Activated T-helper 1 cell treated with anti-CD3 and anti-CD28 coated beads, Interleukin-12 subunit alpha, Interleukin-12 subunit beta, Interleukin-2, Interleukin-4 antibody, amounts not matched to agents 30 ng/mL and 10 ng/mL and 1 ng/mL, durations not matched to agents 14 hours and 24 hours and 36 hours (primary cell): ENCODE results near the gene SHH. TPM values are rescaled to one million over a fixed set of nuclear protein-coding genes. Genes with fewer than 3 reads are reported as not detected.

ENCODE experiments used
- DNase-seq: peaks from one replicate; pipeline ENCODE4 v3.0.0; 2021; ENCODE audit warnings: low spot score
- H3K27ac Mint-ChIP-seq: one replicate; pipeline ENCODE4 v1.8.0; 2021; ENCODE audit warnings: mild to moderate bottlenecking, mixed read lengths
- H3K27me3 Mint-ChIP-seq: one replicate; pipeline ENCODE4 v1.8.0; 2022; ENCODE audit warnings: mild to moderate bottlenecking, moderate library complexity, mixed read lengths; ENCODE audit not compliant: insufficient read depth
- H3K36me3 Mint-ChIP-seq: one replicate; pipeline ENCODE4 v1.8.0; 2021; ENCODE audit warnings: low read depth, mixed read lengths
- H3K4me1 Mint-ChIP-seq: one replicate; pipeline ENCODE4 v1.8.0; 2021; ENCODE audit warnings: low read depth, mixed read lengths
- H3K4me3 Mint-ChIP-seq: one replicate; pipeline ENCODE4 v1.8.0; 2021; ENCODE audit warnings: mild to moderate bottlenecking, moderate library complexity, mixed read lengths
- H3K9me3 Mint-ChIP-seq: one replicate; pipeline ENCODE4 v1.8.0; 2021; ENCODE audit warnings: mixed read lengths
- intact Hi-C: fragments of 100-400 bp; cut with micrococcal nuclease; formaldehyde crosslinking; loops from one replicate; pipeline ENCODE4 v1.15.1; 2024
- total RNA-seq: library from RNA; stranded (reverse); gene quantifications from 2 replicates; pipeline ENCODE4 v1.2.3, GENCODE V29; 2022

Gene SHH
- total RNA-seq, 1 donor from 2014 or later: not detected

DNA sequence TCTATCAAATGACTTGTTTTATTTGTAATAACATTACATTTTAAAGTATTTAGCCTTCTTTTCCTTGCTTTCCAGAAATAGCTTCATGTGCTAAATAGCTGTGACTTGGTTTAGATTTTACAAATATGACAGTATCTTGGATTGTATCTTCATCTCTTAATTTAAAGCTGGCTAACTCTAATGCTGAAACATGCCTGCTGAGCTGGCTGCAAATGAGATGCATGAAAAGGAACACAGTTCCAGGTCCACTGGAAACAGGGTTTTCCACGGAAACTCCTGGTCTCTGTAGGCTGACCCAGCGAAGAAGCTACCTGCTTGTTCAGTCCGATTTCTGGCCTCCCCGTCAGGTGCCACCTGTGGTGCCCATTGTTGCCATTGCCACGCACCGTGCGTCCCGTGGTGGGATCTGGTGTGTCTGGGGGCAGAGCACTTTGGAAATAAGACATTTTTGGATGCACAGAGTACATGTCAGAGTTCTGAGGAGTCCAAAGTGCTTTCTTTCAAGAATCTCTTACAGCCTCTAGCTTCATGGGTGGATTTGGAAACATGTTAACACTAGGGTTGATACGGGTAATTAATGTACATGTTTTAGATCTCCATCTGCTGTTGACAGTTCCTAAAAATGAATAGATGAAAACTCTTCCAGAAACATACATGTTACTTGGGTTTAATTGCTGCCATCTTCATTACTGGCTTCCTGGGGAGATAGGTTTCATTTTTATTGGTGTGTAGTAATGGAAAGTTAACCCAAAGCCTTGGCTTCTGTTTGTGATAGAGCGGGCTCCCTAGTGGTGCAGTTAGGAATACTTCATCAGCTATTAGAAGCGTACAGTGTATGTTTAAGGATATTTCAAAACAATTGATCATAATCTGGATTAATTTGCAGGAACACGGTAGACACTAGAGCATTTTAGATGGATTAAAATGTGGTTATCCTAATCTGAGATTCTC is 45.0 kb downstream of the SHH start:
- no peak overlapping the region for H3K27ac Mint-ChIP-seq
- DNase-seq: no peak
- H3K9me3 Mint-ChIP-seq: no peaks in the 10 kb centered on the region
- H3K27me3 Mint-ChIP-seq: no peaks in the 10 kb centered on the region
- peaks cover 52% of the 10 kb centered on the region for H3K4me1 Mint-ChIP-seq
- H3K36me3 Mint-ChIP-seq: peaks cover 48% of the 10 kb centered on the region
- intact Hi-C loops: no loop called here
- H3K4me3 Mint-ChIP-seq: no peak overlapping the region

DNA sequence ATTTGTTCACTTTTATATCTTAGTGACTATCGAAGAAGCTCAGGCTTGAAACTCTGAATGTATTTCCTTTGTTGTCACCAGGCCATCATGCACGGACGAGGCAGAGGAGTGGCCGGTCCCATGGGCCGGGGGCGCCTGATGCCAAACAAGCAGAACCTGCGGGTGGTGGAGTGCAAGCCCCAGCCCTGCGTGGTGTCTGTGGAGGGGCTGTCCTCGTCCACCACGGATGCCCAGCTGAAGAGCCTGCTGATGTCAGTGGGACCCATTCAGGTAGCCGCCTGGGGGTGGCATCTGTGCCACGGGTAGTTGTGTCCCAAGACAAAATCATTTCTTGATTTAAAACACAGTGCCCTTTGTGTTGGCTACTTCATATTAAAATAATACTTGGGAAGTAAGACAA is 45.9 kb downstream of the SHH start:
- intact Hi-C loops: no loop called here
- Mint-ChIP-seq H3K4me1 (peaks cover 60% of the 10 kb centered on the region), H3K4me3 (no peak overlapping the region), H3K27me3 (no peaks in the 10 kb centered on the region), H3K27ac (no peak overlapping the region), H3K36me3 (peaks cover 49% of the 10 kb centered on the region), H3K9me3 (no peaks in the 10 kb centered on the region)
- DNase-seq: no peak

DNA sequence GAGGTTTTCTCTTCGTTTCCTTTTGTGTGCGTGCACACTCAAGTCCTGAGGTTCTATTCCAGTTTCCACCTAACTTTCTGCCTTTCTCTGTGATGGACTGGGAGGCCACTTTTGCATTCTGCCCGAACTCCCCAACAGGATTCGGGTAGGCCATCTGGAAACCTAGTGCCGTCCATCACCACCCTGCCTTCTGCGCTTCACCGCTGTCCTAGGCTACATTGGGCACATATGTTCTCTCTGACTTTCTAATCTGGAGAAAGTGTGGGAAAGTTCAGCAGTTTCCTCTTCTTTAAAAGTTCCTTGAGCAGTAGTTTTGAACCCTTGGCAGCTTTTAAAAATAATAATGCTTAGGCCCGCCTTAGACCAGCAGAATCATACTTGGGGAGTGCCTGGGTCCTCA is 46.8 kb downstream of the SHH start:
- no peak for DNase-seq
- intact Hi-C loops: no loop called here
- peak overlapping the region; percentile 18 for H3K27ac Mint-ChIP-seq
- peaks cover 46% of the 10 kb centered on the region for H3K36me3 Mint-ChIP-seq
- no peaks in the 10 kb centered on the region for H3K27me3 Mint-ChIP-seq
- H3K4me1 Mint-ChIP-seq: peaks cover 66% of the 10 kb centered on the region
- H3K9me3 Mint-ChIP-seq: no peaks in the 10 kb centered on the region
- no peak overlapping the region for H3K4me3 Mint-ChIP-seq

DNA sequence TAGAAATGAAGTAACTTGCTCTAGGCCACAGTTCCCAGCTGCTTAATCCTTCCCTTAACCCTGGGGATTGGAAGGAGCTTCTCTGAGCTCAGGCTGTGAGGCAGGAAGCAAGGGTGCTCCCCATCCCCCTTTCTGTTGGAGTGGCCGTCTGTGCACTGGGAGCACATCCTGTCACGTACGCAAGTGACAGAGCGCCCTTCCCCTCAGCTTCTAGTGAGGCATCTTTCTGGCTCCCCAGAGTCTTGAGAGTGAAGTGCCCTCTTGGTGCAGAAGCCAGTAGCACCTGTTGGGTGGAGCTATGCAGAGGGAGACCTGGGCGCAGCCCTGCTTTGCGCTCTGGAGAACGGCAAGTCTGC is 47.8 kb downstream of the SHH start:
- H3K36me3 Mint-ChIP-seq: peaks cover 46% of the 10 kb centered on the region
- H3K9me3 Mint-ChIP-seq: no peaks in the 10 kb centered on the region
- H3K4me1 Mint-ChIP-seq: peaks cover 66% of the 10 kb centered on the region
- H3K4me3 Mint-ChIP-seq: peak overlapping the region; percentile 85
- intact Hi-C loops: loop anchor here (1.0 kb wide), 5 partner anchors 18 to 559 kb away; partner anchors contain the start of gene RBM33
- H3K27me3 Mint-ChIP-seq: no peaks in the 10 kb centered on the region
- H3K27ac Mint-ChIP-seq: peak overlapping the region; percentile 100
- peak; percentile 53 for DNase-seq

DNA sequence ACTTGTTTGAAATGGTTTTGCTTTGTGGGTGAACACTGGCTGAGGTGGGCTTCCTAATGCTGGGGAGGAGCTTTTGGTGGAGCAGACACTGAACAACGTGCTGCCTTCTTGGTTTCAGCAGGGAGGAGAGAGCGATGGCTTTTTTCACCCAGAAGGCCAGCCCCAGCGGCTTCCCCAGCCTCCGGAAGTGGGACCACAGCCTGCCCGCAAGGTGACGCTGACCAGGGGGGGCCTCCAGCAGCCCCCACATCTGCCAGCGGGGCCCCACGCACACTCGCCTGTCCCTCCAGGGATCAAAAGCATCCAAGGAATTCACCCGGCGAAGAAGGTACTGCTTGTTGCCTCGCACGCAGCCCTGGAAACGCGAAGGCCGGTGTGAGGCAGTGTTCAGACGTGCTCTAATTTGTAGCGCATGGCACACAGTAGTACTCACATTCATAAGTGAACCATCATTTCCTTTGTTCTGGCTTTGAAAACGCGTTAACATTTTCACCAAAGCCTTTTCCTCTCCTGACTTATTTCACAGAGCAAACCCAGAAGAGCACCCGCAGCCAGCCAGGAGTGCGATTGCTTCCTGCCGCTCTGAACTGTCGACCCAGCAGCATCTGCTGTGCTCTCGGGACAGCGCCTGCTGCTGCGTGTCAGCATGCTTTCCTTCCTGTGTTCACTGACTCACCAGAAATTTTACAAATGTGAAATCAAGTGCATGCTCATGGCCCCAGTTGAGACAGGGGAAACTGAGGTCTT is 48.4 kb downstream of the SHH start:
- Mint-ChIP-seq H3K27me3 (no peaks in the 10 kb centered on the region), H3K4me1 (peaks cover 66% of the 10 kb centered on the region), H3K9me3 (no peaks in the 10 kb centered on the region), H3K27ac (peak overlapping the region; percentile 100), H3K36me3 (peaks cover 47% of the 10 kb centered on the region), H3K4me3 (peak overlapping the region; percentile 85)
- intact Hi-C loops: loop anchor here (1.0 kb wide), 5 partner anchors 18 to 559 kb away; partner anchors contain the start of gene RBM33
- peak; percentile 65 for DNase-seq

DNA sequence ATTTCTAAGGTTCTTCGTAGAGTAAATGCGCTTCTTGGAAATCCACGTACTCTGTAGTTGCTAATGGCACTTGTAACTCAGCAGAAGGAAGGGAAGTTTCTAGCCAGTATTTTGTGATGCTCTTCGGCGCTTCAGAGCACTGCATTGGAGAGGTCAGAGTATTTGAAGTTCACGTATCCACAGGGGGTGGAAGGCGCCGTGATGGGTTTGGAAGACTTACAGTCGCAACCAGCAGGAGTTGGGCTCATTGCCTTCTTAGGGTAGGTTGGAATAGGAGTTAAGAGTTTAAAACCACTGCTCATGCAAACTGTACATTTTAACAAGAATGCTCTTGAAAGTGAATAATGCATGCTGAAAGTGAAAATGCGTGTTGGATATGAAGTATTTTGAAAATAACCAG is 49.1 kb downstream of the SHH start:
- H3K36me3 Mint-ChIP-seq: peaks cover 44% of the 10 kb centered on the region

DNA sequence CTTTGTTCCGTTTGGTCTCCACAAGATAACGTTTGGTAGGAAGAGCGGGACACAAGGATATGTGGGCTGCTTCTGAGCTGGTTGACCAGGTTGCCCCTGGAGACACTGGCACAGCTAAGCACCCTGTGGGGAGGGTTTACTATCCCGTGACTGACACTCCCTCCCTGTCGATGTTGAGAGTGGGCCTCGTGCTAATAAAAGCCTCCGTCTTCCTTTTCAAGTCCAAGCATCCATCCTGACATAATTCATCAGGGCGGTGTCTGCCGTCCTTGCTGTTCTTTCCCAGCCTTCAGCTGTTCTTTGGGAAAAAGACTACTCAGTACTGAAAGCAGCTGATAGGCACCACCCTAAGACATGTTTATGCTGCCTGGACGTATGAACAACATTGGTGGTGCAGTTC is 49.6 kb downstream of the SHH start:
- peaks cover 61% of the 10 kb centered on the region for H3K4me1 Mint-ChIP-seq
- peaks cover 43% of the 10 kb centered on the region for H3K36me3 Mint-ChIP-seq
- peak overlapping the region; percentile 100 for H3K27ac Mint-ChIP-seq
- H3K27me3 Mint-ChIP-seq: no peaks in the 10 kb centered on the region
- peak overlapping the region; percentile 70 for H3K4me3 Mint-ChIP-seq
- H3K9me3 Mint-ChIP-seq: no peaks in the 10 kb centered on the region
- intact Hi-C loops: no loop called here
- no peak for DNase-seq

More for the DNA sequence above, 49.1 kb downstream of the SHH start:
- Mint-ChIP-seq H3K4me1 (peaks cover 63% of the 10 kb centered on the region), H3K4me3 (peak overlapping the region; percentile 70), H3K27ac (peak overlapping the region; percentile 100), H3K27me3 (no peaks in the 10 kb centered on the region), H3K9me3 (no peaks in the 10 kb centered on the region)
- intact Hi-C loops: no loop called here
- no peak for DNase-seq

DNA sequence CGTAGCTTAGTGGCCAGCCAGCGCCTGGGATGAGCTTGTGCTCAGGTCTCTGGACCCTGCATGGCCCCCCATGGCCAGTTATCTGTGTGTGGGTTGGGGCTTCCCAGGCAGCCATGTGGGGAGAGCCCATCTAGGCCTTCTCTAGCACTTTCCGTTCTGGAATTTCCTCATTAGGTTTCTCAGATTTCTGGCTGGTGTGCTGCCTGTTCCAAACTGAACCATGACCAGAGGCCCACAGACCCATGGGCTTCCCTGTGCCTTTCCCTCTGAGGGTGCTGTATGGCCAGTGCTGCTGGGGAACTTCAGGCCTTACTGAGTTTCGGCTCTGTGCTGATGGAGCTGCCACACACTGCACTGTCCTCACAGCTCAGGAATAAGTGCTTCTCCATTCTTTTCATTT is 50.2 kb downstream of the SHH start:
- H3K9me3 Mint-ChIP-seq: no peaks in the 10 kb centered on the region
- peak overlapping the region; percentile 100 for H3K27ac Mint-ChIP-seq
- no peak for DNase-seq
- H3K27me3 Mint-ChIP-seq: no peaks in the 10 kb centered on the region
- no peak overlapping the region for H3K4me3 Mint-ChIP-seq
- intact Hi-C loops: no loop called here
- H3K36me3 Mint-ChIP-seq: peaks cover 40% of the 10 kb centered on the region
- peaks cover 54% of the 10 kb centered on the region for H3K4me1 Mint-ChIP-seq

DNA sequence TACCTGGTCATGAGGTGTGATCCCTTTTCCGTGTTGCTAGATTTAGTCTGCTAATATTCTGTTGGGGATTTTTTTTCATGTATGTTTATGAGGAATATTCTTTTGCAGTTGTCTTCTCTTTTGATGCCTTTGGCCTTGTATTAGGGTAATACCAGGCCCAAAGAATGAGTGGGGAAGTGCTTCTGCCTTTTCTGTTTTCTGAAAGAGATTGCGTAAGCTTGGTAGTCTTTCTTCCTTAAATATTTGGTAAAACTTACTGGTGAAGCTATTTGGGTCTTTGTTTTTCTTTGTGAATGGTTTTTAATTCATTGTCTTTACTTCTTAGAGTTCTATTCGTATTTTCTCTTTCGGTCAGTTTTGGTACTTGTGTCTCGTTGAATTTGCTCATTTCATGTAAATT is 51.1 kb downstream of the SHH start:
- Mint-ChIP-seq H3K36me3 (peaks cover 43% of the 10 kb centered on the region), H3K27me3 (no peaks in the 10 kb centered on the region), H3K4me1 (peaks cover 54% of the 10 kb centered on the region), H3K4me3 (no peak overlapping the region), H3K27ac (peak overlapping the region; percentile 67), H3K9me3 (no peaks in the 10 kb centered on the region)
- DNase-seq: no peak
- intact Hi-C loops: no loop called here

DNA sequence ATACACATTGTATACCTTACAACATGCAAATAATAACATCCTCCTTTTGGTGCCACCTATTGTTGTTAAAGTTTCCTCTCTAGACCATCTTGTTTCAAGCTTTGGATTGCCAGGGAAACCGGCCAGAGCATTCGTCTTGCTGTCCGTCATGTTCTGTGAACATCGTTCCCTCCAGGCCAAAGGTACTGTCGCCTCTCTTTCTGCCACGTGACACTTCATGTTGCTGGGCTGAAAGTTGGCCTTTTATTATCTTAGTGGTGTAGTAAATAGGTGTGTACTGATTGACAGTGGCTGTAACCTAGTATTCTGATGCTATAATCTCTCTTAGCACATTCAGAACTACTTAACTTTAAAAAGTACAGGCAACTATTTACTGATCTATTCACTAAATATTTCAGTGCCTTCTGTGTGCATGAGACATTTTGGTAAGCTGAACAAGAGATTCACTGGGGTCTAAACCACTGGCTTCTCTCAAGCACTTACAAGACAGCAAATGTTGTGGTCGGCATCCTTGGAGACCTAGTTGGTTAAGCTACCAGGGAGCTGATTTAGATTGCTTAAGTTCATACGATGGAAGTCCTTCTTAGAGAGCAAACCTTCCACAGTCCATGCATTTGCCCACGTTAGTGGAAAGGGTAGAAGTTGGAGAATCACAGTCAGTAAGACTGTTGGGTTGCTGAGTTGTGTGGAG is 52.4 kb downstream of the SHH start:
- H3K36me3 Mint-ChIP-seq: peaks cover 37% of the 10 kb centered on the region
- peak overlapping the region; percentile 62 for H3K27ac Mint-ChIP-seq
- no peaks in the 10 kb centered on the region for H3K9me3 Mint-ChIP-seq
- H3K27me3 Mint-ChIP-seq: no peaks in the 10 kb centered on the region
- no peak overlapping the region for H3K4me3 Mint-ChIP-seq
- H3K4me1 Mint-ChIP-seq: peaks cover 48% of the 10 kb centered on the region
- no peak for DNase-seq
- intact Hi-C loops: no loop called here

DNA sequence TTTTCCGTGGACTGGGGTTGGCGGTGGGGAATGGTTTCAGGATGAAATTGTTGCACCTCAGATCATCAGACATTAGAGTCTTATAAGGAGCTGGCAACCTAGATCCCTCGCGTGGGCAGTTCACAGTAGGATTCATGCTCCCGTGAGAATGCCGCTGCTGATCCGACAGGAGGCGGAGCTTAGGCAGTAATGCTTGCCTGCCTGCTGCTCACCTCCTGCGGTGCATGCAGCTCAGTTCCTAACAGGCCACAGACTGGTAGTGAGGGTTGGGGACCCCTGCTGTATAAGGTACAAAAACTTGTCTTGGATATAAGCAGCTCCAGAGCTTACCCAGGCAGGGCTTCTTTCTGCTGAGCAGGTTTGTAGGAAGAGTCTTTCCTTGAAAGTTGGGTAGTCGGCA is 53.9 kb downstream of the SHH start:
- peaks cover 39% of the 10 kb centered on the region for H3K36me3 Mint-ChIP-seq
- DNase-seq: no peak
- H3K9me3 Mint-ChIP-seq: no peaks in the 10 kb centered on the region
- H3K27ac Mint-ChIP-seq: no peak overlapping the region
- no peaks in the 10 kb centered on the region for H3K27me3 Mint-ChIP-seq
- intact Hi-C loops: no loop called here
- no peak overlapping the region for H3K4me3 Mint-ChIP-seq
- H3K4me1 Mint-ChIP-seq: peaks cover 47% of the 10 kb centered on the region

DNA sequence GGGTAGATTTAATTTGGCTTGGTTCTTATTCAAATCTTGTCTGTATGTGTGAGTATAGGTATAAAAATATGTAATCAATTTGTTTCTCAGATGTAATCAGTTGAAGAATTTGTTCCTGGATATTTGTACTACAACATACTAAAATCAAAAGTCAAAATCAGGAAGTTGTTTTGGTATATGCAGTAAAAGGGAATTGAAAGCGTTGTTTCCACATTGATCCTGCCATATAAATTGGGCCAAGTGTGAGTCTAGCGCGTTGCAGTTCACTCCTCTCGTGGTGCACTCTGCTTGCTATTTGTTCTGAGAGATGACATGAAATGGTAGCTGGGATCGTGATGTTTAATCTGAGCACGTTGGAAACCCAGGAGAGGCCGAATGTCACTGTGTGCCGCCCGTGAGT is 55.9 kb downstream of the SHH start:
- Mint-ChIP-seq H3K27me3 (no peaks in the 10 kb centered on the region), H3K27ac (no peak overlapping the region), H3K4me1 (peaks cover 47% of the 10 kb centered on the region), H3K4me3 (no peak overlapping the region), H3K9me3 (no peaks in the 10 kb centered on the region), H3K36me3 (peaks cover 33% of the 10 kb centered on the region)
- DNase-seq: no peak
- intact Hi-C loops: no loop called here
